GM21515 (cell line): ENCODE data around the gene HNRNPUL1.
"Not testable (repeated sequence)": the region's sequence is repeated elsewhere in the genome, so short reads cannot be mapped to it uniquely, and the experiment has no call there.

Experiments used
- ATAC-seq: cut with Tn5 transposase; IDR thresholded peaks from one replicate; pipeline ENCODE4 v1.9.1; 2021; ENCODE audit not compliant: unreplicated experiment

The HNRNPUL1 gene

GRCh38 chr19:41324231-41324702, 60.1 kb downstream of the HNRNPUL1 start:
- ATAC-seq = no peak

- ATAC-seq = no peak
Measured at GRCh38 chr19:41324921-41325639, 60.9 kb downstream of the HNRNPUL1 start.

DNA sequence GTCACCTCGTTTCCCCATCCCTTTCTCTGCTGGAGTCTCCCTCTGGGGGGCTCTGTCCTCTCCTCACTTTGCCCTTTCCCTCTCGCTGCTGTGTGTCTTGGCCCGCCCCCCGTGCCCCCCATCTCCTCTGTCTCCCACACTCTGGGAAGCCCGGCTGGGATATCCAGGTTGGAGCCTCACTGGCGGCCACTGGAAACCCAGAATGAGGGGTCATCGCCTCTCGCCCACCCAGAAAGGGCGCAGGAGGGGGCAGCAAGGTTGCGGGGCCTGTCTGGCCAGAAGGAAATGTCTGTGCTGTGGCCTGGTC, 61.4 kb downstream of the HNRNPUL1 start:
- no peak for ATAC-seq

DNA sequence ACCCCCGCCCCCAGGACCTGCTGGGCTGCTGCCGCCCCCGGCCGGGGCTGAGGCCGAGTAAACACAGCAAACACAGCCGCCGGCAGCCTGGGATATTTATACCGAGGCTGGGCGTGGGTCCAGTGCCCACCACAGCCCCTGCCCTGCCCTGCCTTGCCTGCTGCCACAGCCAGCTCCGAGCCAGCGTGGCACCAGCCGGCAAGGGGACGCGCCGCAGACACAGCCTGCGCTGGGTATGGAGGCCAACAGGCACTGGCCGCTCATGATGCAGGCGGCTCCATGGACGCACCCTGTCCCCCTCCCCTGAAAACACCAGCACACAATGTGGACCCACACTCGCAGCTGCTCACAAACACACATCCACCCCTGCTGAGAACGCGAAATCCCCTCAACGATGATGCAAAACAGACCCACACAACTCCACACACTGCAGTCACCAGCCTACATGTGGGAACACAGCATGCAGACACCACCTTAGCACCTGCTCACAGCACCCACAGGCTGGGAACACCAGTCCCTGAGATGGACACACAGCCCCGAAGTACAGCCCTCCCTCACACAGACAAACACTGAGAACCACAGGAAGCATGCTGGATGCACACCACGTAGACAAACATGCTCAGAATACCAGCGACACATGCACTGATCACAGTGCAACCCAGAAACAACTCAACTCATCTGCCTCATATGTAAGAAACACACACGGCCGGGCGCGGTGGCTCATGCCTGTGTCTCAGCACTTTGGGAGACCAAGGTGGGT, 62.0 kb downstream of the HNRNPUL1 start:
- no peak for ATAC-seq

GRCh38 chr19:41327076-41327575, 63.0 kb downstream of the HNRNPUL1 start:
- ATAC-seq = no peak

DNA sequence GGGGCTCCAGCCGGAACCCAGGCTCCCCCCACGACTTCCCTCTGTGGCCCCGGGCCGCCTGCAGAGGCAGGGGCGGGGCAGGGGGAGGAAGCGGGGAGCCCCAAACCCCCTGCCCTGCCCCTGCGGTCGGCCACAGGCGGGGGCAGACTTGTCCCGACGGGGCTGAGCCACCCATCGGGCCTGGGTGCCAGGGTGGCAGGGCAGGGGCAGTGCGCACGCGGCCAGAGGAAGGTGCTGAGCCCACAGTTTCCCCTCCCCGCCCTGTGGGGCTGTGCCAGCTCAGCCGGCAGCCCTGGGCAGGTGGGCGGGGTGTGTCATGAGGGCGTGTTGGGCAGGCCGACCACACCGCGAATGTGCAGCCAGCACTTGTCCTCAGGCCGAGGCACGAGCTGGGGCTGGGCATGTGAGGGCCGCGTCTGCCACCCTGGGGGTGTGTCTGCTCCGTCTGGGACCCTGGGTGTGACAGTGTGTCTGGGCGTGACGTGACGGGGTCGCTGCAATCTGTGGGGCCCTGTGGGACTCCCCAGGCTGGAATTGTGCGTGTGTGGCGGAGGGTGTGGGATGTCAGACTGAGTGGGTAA, 63.5 kb downstream of the HNRNPUL1 start:
- ATAC-seq = peak; percentile 44

DNA sequence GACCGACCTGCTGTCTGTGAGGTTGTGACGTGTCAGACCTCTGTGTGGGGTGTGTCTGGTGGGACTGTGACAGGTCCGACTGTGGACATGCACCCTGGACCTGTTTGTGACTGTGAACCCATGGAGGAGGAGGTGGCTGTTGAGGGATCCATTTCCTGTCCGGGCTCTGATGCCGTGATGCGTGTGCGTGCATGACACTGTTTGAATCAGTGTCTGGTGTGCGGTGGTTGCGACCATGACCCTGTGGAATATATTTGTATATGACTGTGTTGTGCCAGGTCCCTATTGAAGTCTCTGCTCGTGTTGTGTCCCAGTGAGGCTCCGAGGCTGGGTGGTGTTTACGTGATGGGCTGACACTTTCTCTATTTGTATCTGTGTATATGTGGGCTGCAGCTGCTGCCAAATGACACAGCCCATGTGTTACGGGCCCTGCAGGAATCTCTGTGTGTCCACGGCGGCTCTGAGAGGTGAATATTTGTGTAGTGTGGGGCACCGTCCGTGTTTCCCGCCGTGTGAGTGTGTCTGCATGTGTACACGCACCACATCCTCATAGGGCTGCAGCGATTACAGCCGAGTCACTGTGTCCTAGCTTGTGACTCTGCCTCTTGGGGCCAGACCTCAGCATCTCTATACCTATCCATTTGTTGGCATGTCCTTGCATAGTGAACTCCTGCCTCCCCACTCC, 64.1 kb downstream of the HNRNPUL1 start:
- peak; percentile 6 for ATAC-seq

GRCh38 chr19:41328842-41329225, 64.7 kb downstream of the HNRNPUL1 start:
- no peak for ATAC-seq

DNA sequence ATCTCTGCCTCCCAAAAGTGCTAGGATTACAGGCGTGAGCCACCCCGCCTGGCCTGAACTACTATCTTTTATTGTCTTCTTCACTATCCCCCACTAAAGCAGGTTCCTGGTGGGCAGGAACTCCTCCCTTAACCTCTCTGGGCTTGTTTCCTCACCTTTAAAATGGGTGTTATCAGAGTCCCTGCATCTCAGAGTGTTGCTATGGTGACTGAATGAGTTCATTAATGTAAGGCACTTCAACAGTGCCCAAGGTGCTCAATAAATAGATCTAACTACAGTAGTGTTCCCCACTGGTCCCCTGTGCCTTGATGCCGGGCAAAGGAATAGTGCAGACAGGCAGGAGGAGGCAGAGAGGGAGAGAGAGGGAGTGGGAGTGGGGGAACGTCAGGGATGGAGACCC, 66.3 kb downstream of the HNRNPUL1 start:
- no peak for ATAC-seq

DNA sequence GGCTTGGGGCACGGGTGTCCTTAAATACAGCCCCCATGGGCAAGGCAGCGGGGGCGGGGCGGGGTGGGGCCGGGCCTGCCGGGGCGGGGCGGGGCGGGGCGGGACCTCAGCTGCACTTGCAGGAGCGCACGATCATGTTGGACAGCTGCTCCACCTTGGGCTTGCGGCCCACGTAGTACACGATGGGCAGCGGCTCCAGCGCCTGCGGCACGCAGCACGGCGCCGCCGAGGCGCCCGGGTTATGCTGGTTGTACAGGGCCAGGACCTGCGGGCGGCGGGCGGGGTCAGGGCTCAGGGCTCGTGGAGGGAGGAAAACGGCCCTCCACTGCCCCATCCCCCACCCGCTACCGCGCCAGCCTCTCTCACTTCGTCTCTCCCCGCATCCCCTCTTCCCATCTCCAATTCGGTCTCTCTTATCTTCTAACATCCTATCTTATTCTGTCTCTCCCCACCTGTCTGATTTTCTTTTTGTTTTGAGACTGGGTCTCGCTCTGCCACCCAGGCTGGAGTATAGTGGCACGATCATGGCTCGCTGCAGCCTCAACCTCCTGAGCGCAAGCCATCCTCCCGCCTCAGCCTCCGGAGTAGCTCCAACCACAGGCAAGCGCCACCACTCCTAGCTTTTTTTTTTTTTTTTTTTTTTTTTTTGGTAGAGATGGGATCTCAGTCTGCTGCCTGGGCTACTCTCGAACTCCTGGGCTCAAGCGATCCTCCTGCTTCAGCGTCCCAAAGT, 66.9 kb downstream of the HNRNPUL1 start:
- no peak for ATAC-seq

GRCh38 chr19:41332000-41332399, 67.8 kb downstream of the HNRNPUL1 start:
- no peak for ATAC-seq

- ATAC-seq = no peak
Measured at GRCh38 chr19:41332468-41332867, 68.3 kb downstream of the HNRNPUL1 start.

GRCh38 chr19:41334793-41335192, 70.6 kb downstream of the HNRNPUL1 start:
- ATAC-seq = no peak

- ATAC-seq = no peak
Measured at GRCh38 chr19:41335467-41335866, 71.3 kb downstream of the HNRNPUL1 start.

DNA sequence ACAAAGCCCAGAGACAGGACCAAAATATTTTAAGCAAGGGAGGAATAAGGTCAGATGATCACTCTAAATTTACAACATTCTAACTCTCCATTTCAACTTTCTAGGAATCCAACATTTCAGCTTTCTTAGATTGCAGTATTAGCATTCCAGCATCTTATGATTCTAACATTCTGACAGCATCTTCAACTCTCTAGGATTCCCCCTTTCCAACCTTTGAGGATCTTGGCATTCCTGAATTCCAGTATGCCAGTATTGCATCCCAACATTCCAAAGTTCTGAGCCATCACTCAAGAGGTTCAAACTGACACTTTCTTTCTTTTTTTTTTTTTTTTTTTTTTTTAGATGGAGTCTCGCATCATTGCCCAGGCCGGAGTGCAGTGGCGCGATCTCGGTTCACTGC, 75.8 kb downstream of the HNRNPUL1 start:
- no peak for ATAC-seq

GRCh38 chr19:41341669-41342490, 77.7 kb downstream of the HNRNPUL1 start:
- no peak for ATAC-seq

GRCh38 chr19:41344162-41344561, 80.0 kb downstream of the HNRNPUL1 start:
- no peak for ATAC-seq

GRCh38 chr19:41346916-41347315, 82.7 kb downstream of the HNRNPUL1 start:
- ATAC-seq = not testable (repeated sequence)

GRCh38 chr19:41350735-41351338, 86.7 kb downstream of the HNRNPUL1 start:
- ATAC-seq = no peak
